Skin of body (tissue), 2 donors: ENCODE results near the gene SPOCK1. TPM values are rescaled to one million over a fixed set of nuclear protein-coding genes. Genes with fewer than 3 reads are reported as not detected.

Source experiments
- DNase-seq: peaks from one replicate; lab custom pipeline; 2025; lab: John Stamatoyannopoulos, UW
- total RNA-seq: library from RNA; depleted of rRNA; stranded (reverse); fragments of >200 nt; gene quantifications from one replicate; pipeline ENCODE4 v1.2.3, GENCODE V29; 2014

The SPOCK1 gene
- total RNA-seq, 1 donor from 2014 or later = 7.0 TPM

- no peak for DNase-seq
Measured at GRCh38 chr5:137119321-137119720, 379.8 kb downstream of the SPOCK1 start.

GRCh38 chr5:137118629-137119028, 380.5 kb downstream of the SPOCK1 start:
- DNase-seq = no peak

GRCh38 chr5:137115152-137115551, 384.0 kb downstream of the SPOCK1 start:
- no peak for DNase-seq

- no peak for DNase-seq
Measured at GRCh38 chr5:137114529-137114928, 384.6 kb downstream of the SPOCK1 start.

GRCh38 chr5:137113939-137114338, 385.2 kb downstream of the SPOCK1 start:
- no peak for DNase-seq

GRCh38 chr5:137113161-137113560, 386.0 kb downstream of the SPOCK1 start:
- no peak for DNase-seq

GRCh38 chr5:137105351-137106035, 393.6 kb downstream of the SPOCK1 start:
- no peak for DNase-seq

GRCh38 chr5:137101544-137101943, 397.6 kb downstream of the SPOCK1 start:
- peak; percentile 50 for DNase-seq

- no peak for DNase-seq
Measured at GRCh38 chr5:137099651-137100050, 399.5 kb downstream of the SPOCK1 start.

GRCh38 chr5:137098663-137099062, 400.5 kb downstream of the SPOCK1 start:
- no peak for DNase-seq

- no peak for DNase-seq
Measured at GRCh38 chr5:137098238-137098637, 400.9 kb downstream of the SPOCK1 start.

- no peak for DNase-seq
Measured at GRCh38 chr5:137097203-137097602, 401.9 kb downstream of the SPOCK1 start.

GRCh38 chr5:137096149-137097103, 402.7 kb downstream of the SPOCK1 start:
- no peak for DNase-seq

- no peak for DNase-seq
Measured at GRCh38 chr5:137095597-137095996, 403.5 kb downstream of the SPOCK1 start.

GRCh38 chr5:137092831-137093230, 406.3 kb downstream of the SPOCK1 start:
- DNase-seq = no peak

- DNase-seq = no peak
Measured at GRCh38 chr5:137091472-137091871, 407.7 kb downstream of the SPOCK1 start.

GRCh38 chr5:137090721-137091120, 408.4 kb downstream of the SPOCK1 start:
- DNase-seq = no peak

GRCh38 chr5:137090151-137090550, 409.0 kb downstream of the SPOCK1 start:
- DNase-seq = no peak

- DNase-seq = no peak
Measured at GRCh38 chr5:137088175-137088574, 411.0 kb downstream of the SPOCK1 start.

GRCh38 chr5:137086342-137086741, 412.8 kb downstream of the SPOCK1 start:
- DNase-seq = no peak

- no peak for DNase-seq
Measured at GRCh38 chr5:137085206-137085605, 413.9 kb downstream of the SPOCK1 start.

GRCh38 chr5:137084016-137084415, 415.1 kb downstream of the SPOCK1 start:
- no peak for DNase-seq

GRCh38 chr5:137082951-137083350, 416.2 kb downstream of the SPOCK1 start:
- DNase-seq = no peak
